Ectodermal cell (in vitro differentiated cells): ENCODE measurements around the gene SMAD4.

Experiments
- H3K27ac ChIP-seq: 2 replicates; pipeline ENCODE4 v1.7.0; 2013; ENCODE audit warnings: mild to moderate bottlenecking, low read depth, low read length; ENCODE audit not compliant: insufficient read depth, poor library complexity, severe bottlenecking
- H3K27me3 ChIP-seq: 2 replicates; pipeline ENCODE4 v1.7.0; 2013; ENCODE audit warnings: mild to moderate bottlenecking, low read length; ENCODE audit not compliant: insufficient read depth, control insufficient read depth, poor library complexity, severe bottlenecking
- H3K36me3 ChIP-seq: one replicate; pipeline ENCODE4 v1.7.0; 2013; ENCODE audit warnings: low read length; ENCODE audit not compliant: control insufficient read depth, insufficient read depth
- H3K4me1 ChIP-seq: one replicate; pipeline ENCODE4 v1.7.0; 2013; ENCODE audit warnings: low read length; ENCODE audit not compliant: control insufficient read depth, insufficient read depth
- H3K4me3 ChIP-seq: 2 replicates; pipeline ENCODE4 v1.7.0; 2013; ENCODE audit warnings: low read depth, low read length, control low read depth; ENCODE audit not compliant: insufficient read depth
- H3K9me3 ChIP-seq: 2 replicates; pipeline ENCODE4 v1.7.0; 2013; ENCODE audit warnings: mild to moderate bottlenecking, low read length, moderate library complexity; ENCODE audit not compliant: control insufficient read depth
- WGBS, 2 experiments: methylation state at CpG; one replicate each; pipeline ENCODE4 v1.1.7; 2013; ENCODE audit warnings: missing lambda C conversion rate in 2 of 2; 5-methylcytosine and 5-hydroxymethylcytosine counted together

SMAD4 gene

GRCh38 chr18:51122266-51123045 lies 92.4 kb downstream of the SMAD4 start:
- Histone ChIP-seq H3K27me3 (no peaks in the 10 kb centered on the region), H3K4me3 (no peak overlapping the region), H3K36me3 (no peaks in the 10 kb centered on the region), H3K27ac (no peak overlapping the region), H3K4me1 (no peaks in the 10 kb centered on the region), H3K9me3 (no peaks in the 10 kb centered on the region)
- WGBS, 2 experiments = 85 to 88% methylated on average over 18 of the region's 19 CpGs

GRCh38 chr18:51123046-51123395 lies 93.0 kb downstream of the SMAD4 start:
- Histone ChIP-seq H3K27ac (no peak overlapping the region), H3K4me1 (no peaks in the 10 kb centered on the region), H3K4me3 (no peak overlapping the region), H3K27me3 (no peaks in the 10 kb centered on the region), H3K36me3 (no peaks in the 10 kb centered on the region), H3K9me3 (no peaks in the 10 kb centered on the region)
- 92 to 94% methylated on average over 7 of the region's 7 CpGs for WGBS, 2 experiments

- Histone ChIP-seq H3K4me1 (no peaks in the 10 kb centered on the region), H3K36me3 (no peaks in the 10 kb centered on the region), H3K27ac (no peak overlapping the region), H3K27me3 (no peaks in the 10 kb centered on the region), H3K4me3 (no peak overlapping the region), H3K9me3 (no peaks in the 10 kb centered on the region)
- 92% methylated on average over 10 of the region's 10 CpGs for WGBS, 2 experiments
These were observed 93.5 kb downstream of the SMAD4 start for GRCh38 chr18:51123481-51123880.

DNA sequence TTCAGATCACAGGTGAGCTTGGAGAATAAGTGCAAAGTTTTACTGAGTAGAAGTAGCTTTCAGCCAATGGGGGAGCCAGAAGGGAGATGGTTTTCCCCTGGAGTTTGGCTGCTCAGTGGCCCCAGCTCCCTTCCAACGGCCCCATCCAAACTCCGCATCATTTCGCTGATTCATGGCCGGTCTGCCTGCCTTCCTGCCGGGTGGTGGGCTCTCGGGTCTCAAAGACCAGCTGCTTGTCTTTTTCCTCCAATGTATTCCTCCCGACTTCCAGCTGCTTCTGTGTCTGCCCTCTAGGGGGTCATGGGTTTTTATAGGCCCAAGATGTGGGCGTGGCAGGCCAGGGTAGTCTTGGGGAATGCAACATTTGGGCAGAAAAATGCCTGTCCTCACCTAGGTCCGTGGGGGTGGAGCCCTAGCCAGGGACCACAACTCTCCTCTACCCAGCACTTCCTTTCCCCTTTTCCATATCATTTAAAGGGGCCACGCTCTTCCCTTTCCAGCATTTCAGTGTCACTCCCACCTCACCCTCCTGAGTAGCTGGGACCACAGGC lies 94.0 kb downstream of the SMAD4 start:
- 82 to 86% methylated on average over 10 of the region's 10 CpGs for WGBS, 2 experiments

DNA sequence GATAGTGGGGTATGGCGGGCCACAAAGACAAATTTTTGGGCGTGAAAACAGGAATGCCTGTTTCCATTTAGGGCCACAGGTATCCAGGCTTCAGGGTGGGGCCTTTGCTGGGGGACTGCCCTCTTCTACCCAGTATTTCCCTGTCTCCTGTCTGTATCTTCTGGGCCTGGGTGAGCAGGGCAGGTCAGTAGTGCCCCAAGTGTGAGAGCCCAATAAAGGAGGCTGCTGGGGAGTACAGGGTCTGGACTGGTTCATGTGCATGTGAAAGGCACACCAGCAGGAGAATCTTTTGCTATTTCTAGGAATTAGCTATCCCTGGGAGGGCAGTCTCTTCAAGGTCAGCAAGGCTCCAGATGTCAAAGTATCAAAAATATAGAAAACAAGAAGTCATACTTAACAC lies 96.0 kb downstream of the SMAD4 start:
- Histone ChIP-seq H3K27me3 (no peaks in the 10 kb centered on the region), H3K4me1 (no peaks in the 10 kb centered on the region), H3K36me3 (no peaks in the 10 kb centered on the region), H3K27ac (no peak overlapping the region), H3K9me3 (no peaks in the 10 kb centered on the region), H3K4me3 (no peak overlapping the region)
- WGBS, 2 experiments = 92 to 97% methylated on average over 2 of the region's 2 CpGs

More for the DNA sequence above, 94.0 kb downstream of the SMAD4 start:
- Histone ChIP-seq H3K36me3 (no peaks in the 10 kb centered on the region), H3K4me1 (no peaks in the 10 kb centered on the region), H3K27ac (no peak overlapping the region), H3K4me3 (no peak overlapping the region), H3K9me3 (no peaks in the 10 kb centered on the region), H3K27me3 (no peaks in the 10 kb centered on the region)

- H3K27me3 ChIP-seq = no peaks in the 10 kb centered on the region
- WGBS, 2 experiments = 95 to 100% methylated on average over 2 of the region's 3 CpGs
These were observed 97.7 kb downstream of the SMAD4 start for GRCh38 chr18:51127664-51128063.

DNA sequence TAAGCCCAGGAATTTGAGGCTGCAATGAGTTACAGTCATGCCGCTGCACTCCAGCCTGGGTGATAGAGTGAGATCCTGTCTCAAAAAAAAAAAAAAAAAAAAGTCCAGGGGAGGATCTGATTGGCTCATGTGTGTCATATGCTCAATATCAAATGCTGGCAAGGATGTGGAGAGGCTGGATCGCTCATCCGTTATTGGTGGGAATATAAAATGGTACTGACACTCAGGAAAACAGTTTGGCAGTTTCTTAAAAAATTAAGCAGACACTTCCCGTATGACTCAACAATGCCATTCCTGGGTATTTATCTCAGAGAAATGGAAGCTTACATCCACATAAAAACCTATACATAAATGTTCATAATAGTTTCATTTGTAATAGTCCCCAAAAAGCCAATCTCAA lies 98.5 kb downstream of the SMAD4 start:
- Histone ChIP-seq H3K36me3 (no peaks in the 10 kb centered on the region), H3K27me3 (no peaks in the 10 kb centered on the region), H3K9me3 (no peaks in the 10 kb centered on the region), H3K27ac (no peak overlapping the region), H3K4me1 (no peaks in the 10 kb centered on the region), H3K4me3 (no peak overlapping the region)
- 92 to 95% methylated on average over 4 of the region's 4 CpGs for WGBS, 2 experiments

More at GRCh38 chr18:51127664-51128063, 97.7 kb downstream of the SMAD4 start:
- H3K9me3 ChIP-seq = no peaks in the 10 kb centered on the region
- H3K4me1 ChIP-seq = no peaks in the 10 kb centered on the region
- no peak overlapping the region for H3K4me3 ChIP-seq
- no peak overlapping the region for H3K27ac ChIP-seq
- H3K36me3 ChIP-seq = no peaks in the 10 kb centered on the region

GRCh38 chr18:51132256-51132935 lies 102.4 kb downstream of the SMAD4 start:
- H3K27ac ChIP-seq = no peak overlapping the region
- WGBS, 2 experiments = 91 to 94% methylated on average over 5 to 6 of the region's 6 CpGs
- no peaks in the 10 kb centered on the region for H3K27me3 ChIP-seq
- H3K36me3 ChIP-seq = no peaks in the 10 kb centered on the region
- no peaks in the 10 kb centered on the region for H3K4me1 ChIP-seq
- H3K9me3 ChIP-seq = no peaks in the 10 kb centered on the region
- no peak overlapping the region for H3K4me3 ChIP-seq

GRCh38 chr18:51133580-51134160 lies 103.7 kb downstream of the SMAD4 start:
- H3K27me3 ChIP-seq = no peaks in the 10 kb centered on the region
- H3K4me1 ChIP-seq = no peaks in the 10 kb centered on the region
- no peak overlapping the region for H3K27ac ChIP-seq
- WGBS, 2 experiments = 94% methylated on average over 12 of the region's 12 CpGs
- no peak overlapping the region for H3K4me3 ChIP-seq
- H3K36me3 ChIP-seq = no peaks in the 10 kb centered on the region
- no peaks in the 10 kb centered on the region for H3K9me3 ChIP-seq
